NCI-H345 (cell line): ENCODE results near the gene EIF3K.
"Not testable (repeated sequence)": the region's sequence is repeated elsewhere in the genome, so short reads cannot be mapped to it uniquely, and the experiment has no call there.

ENCODE experiments used
- DNase-seq: peaks from one replicate; lab custom pipeline; 2025; lab: John Stamatoyannopoulos, UW

The EIF3K gene

DNA sequence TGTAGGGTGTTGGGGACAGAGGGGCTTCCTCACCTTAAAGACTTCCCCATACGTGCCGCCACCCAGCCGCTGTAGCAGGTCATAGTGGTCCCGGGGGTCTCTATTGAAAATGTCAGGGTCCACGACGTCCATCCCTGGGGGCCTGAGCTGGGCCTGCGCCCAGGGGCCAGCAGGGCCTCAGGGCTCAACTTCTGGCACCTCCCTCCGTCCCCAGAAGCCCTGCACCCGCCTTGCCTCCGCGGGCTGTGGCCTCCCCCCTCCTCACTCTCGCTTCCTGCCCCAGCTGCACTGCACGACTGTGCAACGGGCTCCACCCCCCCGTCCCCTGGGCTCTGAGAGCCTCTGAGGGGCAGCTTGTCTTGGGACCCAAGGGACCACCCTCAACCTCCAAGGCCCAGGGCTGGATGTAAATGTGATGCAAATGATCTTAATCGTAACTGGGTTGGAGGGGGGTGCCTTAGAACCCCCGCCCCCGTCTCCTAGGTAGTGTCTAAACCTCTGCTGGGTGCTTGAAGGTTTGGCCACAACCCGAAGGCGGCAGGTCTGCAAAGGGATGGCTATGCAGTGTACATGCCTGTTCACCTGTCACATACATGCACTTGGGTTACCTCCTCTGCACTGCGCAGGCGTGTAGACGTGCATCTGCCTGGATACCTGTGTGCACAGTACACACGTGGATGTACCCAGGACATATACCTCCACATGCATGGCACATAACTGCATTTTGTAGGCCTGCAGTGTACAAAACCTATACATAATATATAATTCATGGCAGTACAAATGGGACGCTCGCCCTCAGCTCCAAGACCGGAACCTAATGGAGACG, 1.0 kb upstream of the EIF3K start, which contains the start of gene MAP4K1:
MAP4K1 (minus strand) TSS at position 190 of the 826 bp plus-strand sequence; CDS start at position 132, 58 bp downstream.
- DNase-seq: peak; percentile 85

GRCh38 chr19:38619361-38620174, 580 bp downstream of the EIF3K start:
- DNase-seq: no peak

DNA sequence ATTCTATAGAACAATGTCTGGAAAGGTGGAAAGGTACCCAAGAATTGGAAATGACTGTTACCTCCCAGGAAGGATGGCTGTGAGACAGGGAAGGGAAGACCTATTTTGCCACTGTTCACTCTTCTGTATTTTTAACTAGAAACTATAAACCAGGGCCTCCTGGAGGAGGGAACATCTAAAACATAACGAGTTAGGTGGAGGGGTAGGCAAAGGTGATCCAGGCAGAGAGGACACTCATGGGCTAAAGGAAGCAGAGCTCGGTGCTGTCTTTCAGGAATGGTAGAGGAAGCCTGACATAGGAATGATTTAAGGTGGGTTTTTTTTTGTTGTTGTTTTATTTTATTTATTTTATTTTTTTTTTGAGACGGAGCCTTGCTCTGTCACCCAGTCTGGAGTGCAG, 5.8 kb downstream of the EIF3K start:
- no peak for DNase-seq

- no peak for DNase-seq
Observed at GRCh38 chr19:38626401-38626800, 7.4 kb downstream of the EIF3K start.

GRCh38 chr19:38629568-38629967, 10.6 kb downstream of the EIF3K start:
- DNase-seq: no peak

GRCh38 chr19:38631301-38631700, 12.3 kb downstream of the EIF3K start:
- not testable (repeated sequence) for DNase-seq

DNA sequence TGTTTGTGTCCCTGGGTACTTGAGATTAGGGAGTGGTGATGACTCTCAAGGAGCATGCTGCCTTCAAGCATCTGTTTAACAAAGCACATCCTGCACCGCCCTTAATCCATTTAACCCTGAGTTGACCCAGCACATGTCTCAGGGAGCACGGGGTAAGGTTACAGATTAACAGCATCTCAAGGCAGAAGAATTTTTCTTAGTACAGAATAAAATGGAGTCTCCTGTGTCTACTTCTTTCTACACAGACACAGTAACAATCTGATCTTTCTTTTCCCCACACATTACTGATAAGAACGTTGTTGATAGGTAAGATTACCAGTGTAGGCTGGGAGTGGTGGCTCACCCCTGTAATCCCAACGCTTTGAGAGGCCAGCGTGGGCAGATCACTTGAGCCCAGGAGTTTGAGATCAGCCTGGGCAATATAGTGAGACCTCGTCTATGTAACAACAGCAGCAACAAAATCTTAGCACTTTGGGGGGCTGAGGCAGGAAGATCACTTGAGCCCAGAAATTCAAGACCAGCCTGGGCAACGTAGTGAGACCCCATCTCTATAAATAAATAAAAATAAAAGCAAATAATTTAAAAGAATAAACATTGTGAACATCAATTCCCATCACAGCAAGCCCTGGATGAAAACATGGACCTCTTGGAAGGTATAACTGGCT, 13.0 kb downstream of the EIF3K start:
- DNase-seq: not testable (repeated sequence)

DNA sequence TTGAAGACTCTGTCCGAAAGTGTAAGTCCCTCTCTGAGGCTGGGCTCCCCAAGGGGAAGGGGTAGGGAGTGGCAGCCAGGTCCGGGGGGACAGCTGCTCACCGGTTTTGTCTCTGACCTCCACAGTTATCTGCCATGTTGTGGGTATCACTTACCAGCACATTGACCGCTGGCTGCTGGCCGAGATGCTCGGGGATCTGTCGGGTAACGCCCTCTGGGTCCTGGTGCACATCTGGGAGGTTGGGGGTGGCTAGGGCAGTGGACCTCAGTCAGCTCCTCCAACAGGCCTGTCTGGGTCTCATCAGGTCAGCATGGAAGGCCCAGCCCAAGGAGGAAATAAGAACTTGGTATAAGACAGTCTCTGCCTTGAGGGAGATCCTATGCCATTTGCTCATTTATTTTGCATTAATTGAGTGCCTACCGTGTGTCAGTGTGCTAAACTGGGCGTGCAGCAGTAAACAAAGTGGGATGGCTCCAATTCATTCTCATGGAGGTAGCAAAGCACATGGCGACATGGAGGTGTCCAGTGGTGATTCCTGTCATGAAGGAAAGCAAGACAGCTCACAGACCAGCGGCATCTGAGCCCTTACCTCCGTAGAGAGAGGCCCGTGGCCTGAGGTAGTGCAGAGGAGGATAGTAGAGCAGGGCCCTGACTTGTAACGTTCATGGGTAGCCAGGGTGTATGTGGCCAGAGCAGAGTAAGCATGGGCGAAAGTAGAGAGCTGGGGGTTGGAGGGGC, 13.7 kb downstream of the EIF3K start:
- DNase-seq: no peak

DNA sequence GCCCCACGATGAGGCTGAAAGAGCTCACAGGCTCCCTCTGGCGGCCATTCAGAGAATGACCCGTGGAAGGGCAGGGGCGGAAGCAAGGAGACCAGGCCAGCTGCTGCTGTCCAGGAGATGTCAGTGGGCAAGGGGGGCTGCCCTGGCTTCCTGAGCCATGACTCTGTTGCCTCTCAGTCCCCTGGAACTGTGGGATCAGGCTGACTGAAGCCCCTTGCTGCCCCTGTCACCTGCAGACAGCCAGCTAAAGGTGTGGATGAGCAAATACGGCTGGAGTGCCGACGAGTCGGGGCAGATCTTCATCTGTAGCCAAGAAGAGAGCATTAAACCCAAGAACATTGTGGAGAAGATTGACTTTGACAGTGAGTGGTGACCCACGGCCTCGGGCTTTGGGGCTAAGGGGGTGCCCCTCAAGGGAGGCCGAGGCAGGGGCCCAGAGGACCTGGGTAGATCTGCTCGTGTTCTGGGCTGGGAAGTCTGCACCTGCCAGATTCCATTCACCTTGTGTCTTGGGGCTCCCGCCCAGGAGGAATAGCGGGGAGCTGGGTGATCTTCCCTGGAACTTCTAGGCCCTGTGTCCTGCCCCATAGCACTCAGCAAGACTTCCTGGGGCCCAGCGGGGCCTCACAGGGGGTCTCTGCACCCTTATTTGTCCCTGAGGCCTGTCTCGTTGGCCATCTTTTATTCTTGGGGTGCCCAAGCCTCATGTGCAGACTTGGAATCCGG, 15.9 kb downstream of the EIF3K start:
- peak; percentile 81 for DNase-seq

GRCh38 chr19:38635483-38636399, 16.8 kb downstream of the EIF3K start:
- DNase-seq: no peak

DNA sequence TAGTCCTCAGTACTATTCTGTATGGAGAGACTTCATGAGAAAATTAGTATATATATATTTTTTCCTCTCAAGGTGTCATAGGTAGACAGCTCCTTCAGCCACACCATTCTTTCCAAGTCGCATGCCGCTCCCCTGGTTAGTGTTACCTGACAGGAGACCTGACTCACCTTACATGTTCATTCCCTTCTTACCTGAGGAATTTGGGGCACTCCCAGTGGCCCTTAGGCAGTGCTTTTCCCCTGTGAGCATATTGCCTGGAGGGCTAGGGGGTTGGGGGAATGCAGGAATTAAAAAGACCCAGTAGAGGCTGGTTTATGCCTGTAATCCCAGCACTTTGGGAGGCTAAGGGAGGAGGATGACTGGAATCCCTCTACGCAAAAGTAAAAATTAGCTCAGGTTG, 19.5 kb downstream of the EIF3K start:
- DNase-seq: no peak

DNA sequence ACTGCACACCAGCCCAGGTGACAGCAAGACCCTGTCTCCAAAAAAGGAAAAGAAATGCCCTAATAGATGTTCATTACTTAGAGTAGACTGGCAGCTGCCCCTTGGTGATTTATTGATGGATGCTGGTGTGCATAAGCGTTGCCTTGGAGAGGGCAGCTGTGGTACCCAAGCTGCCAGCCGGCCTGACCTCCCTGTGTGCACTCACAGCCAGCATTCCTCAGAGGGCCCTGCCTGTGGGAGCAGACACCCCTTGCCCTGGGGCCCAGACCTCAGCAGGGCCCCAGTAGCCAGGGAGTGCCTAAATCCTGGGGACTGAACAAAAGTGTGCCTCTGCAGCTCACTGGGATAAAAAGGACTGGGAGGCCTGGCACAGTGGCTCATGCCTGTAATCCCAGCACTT, 20.7 kb downstream of the EIF3K start:
- DNase-seq: no peak

DNA sequence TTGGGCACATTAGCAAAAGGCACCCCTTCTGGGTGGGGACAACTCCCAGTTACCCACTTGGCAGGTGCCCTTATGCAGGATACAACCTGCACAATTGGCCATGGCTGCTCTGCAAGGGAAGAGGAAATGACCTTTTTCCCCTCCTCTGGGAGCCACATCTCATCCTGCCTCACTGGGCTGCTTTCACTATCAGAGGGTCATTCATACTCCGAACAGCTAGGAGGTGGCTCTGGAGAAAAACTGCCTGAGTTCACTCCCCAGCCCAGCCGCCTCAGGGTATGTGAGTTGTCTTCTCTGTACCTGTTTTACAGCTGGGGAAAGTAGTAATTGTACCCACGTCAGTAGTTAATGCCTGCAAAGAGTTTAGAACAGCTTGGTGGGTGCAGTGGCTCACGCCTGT, 21.4 kb downstream of the EIF3K start:
- DNase-seq: no peak

DNA sequence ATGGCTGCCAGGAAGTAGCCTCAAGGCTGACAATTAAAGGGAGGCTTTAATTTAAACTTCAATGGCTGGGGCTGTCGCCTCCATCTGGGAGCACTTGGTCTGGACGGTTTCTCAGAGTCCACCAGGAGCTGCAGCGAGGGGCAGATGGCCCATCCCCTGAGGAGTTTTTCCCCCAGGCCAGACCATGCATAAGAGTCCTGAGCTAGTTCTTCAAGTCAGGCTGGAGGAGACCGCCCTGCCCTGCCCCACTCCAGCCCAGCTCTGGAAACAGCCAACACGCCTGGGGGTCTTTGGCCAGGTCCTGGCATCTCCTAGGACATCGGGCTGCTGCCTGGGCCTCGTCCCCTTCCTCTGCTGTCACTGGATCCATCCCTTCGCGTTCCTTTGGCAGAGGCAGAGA, 23.2 kb downstream of the EIF3K start:
- no peak for DNase-seq

- DNase-seq: no peak
Observed at GRCh38 chr19:38644719-38645118, 25.7 kb downstream of the EIF3K start.

- peak; percentile 100 for DNase-seq
Observed at GRCh38 chr19:38647368-38647965, 28.5 kb downstream of the EIF3K start, which contains the start of gene ACTN4. ACTN4 (plus strand) TSS chr19:38647649; CDS start chr19:38647746, 97 bp downstream.

DNA sequence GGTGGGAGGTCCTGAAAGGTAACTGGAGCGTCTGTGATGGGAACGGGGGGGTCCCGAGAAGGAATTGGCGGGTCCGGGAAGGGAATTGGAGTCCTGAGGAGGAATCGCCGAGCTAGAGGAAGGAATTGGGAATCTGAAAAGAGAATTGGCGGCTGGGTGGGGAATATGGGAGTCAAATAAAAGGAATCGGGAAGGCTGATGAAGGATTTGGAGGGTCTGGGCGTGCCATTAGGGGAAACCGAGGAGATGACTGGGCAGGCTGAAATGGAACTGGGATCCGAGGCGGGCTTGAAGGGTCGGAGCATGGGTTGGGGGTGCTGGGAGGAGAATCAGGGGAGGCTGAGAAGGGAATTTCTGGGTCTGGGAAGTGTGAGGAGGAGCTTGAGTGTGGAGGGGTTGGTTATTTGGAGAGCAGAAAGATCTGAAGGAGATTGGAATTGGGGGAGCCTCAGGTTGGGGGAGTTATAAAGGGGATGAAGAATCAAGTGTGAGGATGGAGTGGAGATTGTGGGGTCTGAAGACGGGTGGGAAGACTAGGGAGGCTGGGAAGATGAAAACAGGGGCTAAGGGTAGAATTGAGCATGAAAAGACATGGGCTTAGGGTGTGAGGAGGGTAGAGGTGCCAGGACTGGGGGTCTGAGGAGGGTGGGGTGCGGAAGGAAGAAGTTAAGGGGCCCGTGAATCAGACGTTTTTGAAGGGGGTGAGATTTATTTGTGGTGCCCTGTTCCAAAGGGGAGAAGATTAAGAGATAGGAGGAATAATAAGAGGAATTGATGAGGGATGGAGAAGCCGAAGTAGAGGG, 29.2 kb downstream of the EIF3K start:
- peak; percentile 35 for DNase-seq

DNA sequence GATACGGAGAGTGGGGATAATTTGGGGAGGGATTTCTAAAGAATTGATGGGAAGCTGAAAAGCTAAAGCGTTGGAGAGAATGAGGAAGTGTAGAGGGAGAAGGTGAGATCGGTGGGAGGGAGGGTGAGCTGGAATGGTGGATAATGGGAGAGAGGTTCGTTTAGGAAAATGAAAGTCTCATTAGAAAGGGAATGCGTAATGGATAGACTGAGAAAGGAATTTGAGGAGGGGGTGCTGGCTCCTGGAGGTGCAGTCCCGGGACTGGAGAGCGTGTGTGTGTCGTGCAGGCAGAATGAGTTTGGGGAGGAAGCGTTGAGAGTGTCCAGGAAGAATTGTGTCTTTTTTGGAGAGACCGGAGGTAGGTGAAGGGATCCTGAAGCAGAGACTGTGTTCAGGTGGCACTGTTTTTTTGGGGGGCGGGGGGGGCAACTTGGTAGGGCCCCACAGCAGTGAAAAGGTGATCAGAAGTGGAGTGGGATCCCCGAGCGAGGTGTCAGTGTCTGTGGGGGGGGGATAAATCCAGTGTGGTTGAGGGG, 29.8 kb downstream of the EIF3K start:
- DNase-seq: no peak
